ENCODE data around the gene TGFBRAP1.

- peak in 1 of 7 experiments; percentile 25 for TF ChIP-seq CTCF (IDR thresholded peaks at IDR 0.05)
- TF ChIP-seq EP300 (IDR thresholded peaks at IDR 0.05) = no peak
- peak in 1 of 4 donors; percentile 2 for TF ChIP-seq POLR2A (IDR thresholded peaks at IDR 0.05)
These were observed 7.8 kb upstream of the TGFBRAP1 start, which contains the start of gene C2orf49 for GRCh38 chr2:105337122-105338019.

Measured in stomach (tissue), 4 donors.